HCT116 (cell line): ENCODE measurements around the gene INTS3. TPM values are rescaled to one million over a fixed set of nuclear protein-coding genes. Genes with fewer than 3 reads are reported as not detected.

Experiments
- ATAC-seq: fragments of 200-7000 bp; cut with Tn5 transposase; 2 replicates; pipeline ENCODE4 v1.9.1; 2020; ENCODE audit warnings: mild to moderate bottlenecking, moderate library complexity
- BruUV-seq: library from RNA; stranded (reverse); fragments of 400-500 nt; replicated peaks from 2 replicates; lab custom pipeline; 2021; lab: Mats Ljungman, UMichigan
- CTCF ChIA-PET: fragments of 300-600 bp; sonication (Branson Sonifier 250); formaldehyde crosslinking; loops from one replicate; lab custom pipeline; 2021; ENCODE audit warnings: antibody characterized with exemption; lab: Charles Lee
- POLR2A ChIA-PET: fragments of 300-600, 350-600 bp; sonication (Branson Sonifier 250); formaldehyde crosslinking; loops from one replicate; lab custom pipeline; 2021; ENCODE audit warnings: antibody characterized with exemption; lab: Charles Lee
- RAD21 ChIA-PET, 2 experiments: fragments of 300-600 bp; sonication (Branson Sonifier 250); formaldehyde crosslinking; loops; one replicate each; lab custom pipeline; 2023; ENCODE audit warnings: low total read pairs in 2 of 2; ENCODE audit not compliant: uncharacterized antibody in 2 of 2, unreplicated experiment in 2 of 2, low non-redundant PET in 1 of 2; lab: Charles Lee
- DNase-seq: peaks from one replicate; pipeline ENCODE4 v3.0.0-alpha.2; 2010; ENCODE audit warnings: low read depth, low spot score
- H2AFZ ChIP-seq: fragments of 200-600 bp; shearing (Covaris generic), sonication (generic); 2 replicates; pipeline ENCODE4 v1.6.1; 2017; ENCODE audit warnings: low read depth, mixed run types, mixed read lengths, antibody characterized with exemption, low read length; ENCODE audit not compliant: poor library complexity, severe bottlenecking
- H3K27ac ChIP-seq: 2 replicates; pipeline ENCODE4 v1.5.1; 2012; ENCODE audit warnings: low read depth, low read length
- H3K27me3 ChIP-seq: fragments of 200-600 bp; sonication (generic); 2 replicates; pipeline ENCODE4 v1.6.1; 2016; ENCODE audit warnings: mixed run types, low read length, mixed read lengths; ENCODE audit not compliant: insufficient read depth
- H3K36me3 ChIP-seq, 2 experiments: fragments of 200-500 bp in 1 of 2; fragments of 200-600 bp in 1 of 2; sonication (Bioruptor generic) in 1 of 2; sonication (generic) in 1 of 2; 2 replicates each; pipeline versions ENCODE4 v1.5.1 to v1.6.1; 2014 to 2016; ENCODE audit warnings: low read length in 2 of 2, inconsistent platforms in 1 of 2, mixed read lengths in 1 of 2, mixed run types in 1 of 2; ENCODE audit not compliant: insufficient read depth in 2 of 2, control insufficient read depth in 1 of 2
- H3K4me1 ChIP-seq, 2 experiments: fragments of 200-600 bp in 1 of 2; sonication (generic) in 1 of 2; 2 replicates each; pipeline versions ENCODE4 v1.5.1 to v1.6.1; 2012 to 2017; ENCODE audit warnings: low read length in 2 of 2, inconsistent platforms in 1 of 2, mild to moderate bottlenecking in 1 of 2, mixed read lengths in 1 of 2, mixed run types in 1 of 2, moderate library complexity in 1 of 2; ENCODE audit not compliant: insufficient read depth in 2 of 2, control insufficient read depth in 1 of 2
- H3K4me2 ChIP-seq: fragments of 200-600 bp; sonication (generic); 2 replicates; pipeline ENCODE4 v1.6.1; 2017; ENCODE audit warnings: mixed run types, low read length, mixed read lengths
- H3K4me3 ChIP-seq, 2 experiments: fragments of 200-600 bp in 1 of 2; sonication (generic) in 1 of 2; replicated peaks in 1 of 2; 2 replicates each; pipeline ENCODE4 v1.5.1; 2011 to 2016; ENCODE audit warnings: low read length in 2 of 2, control low read depth in 1 of 2, low read depth in 1 of 2, mild to moderate bottlenecking in 1 of 2, mixed read lengths in 1 of 2, mixed run types in 1 of 2
- H3K79me2 ChIP-seq: fragments of 200-600 bp; sonication (generic); 2 replicates; pipeline ENCODE4 v1.6.1; 2017; ENCODE audit warnings: mild to moderate bottlenecking, mixed run types, low read length, moderate library complexity, mixed read lengths; ENCODE audit not compliant: insufficient read depth
- H3K9ac ChIP-seq: fragments of 200-600 bp; sonication (generic); 2 replicates; pipeline ENCODE4 v1.6.1; 2016; ENCODE audit warnings: low read length, mixed read lengths
- H3K9me2 ChIP-seq: fragments of 200-600 bp; sonication (generic), shearing (Covaris generic); 2 replicates; pipeline ENCODE4 v1.6.1; 2017; ENCODE audit warnings: mixed run types, mild to moderate bottlenecking, moderate library complexity; ENCODE audit not compliant: insufficient read depth
- H3K9me3 ChIP-seq, 2 experiments: fragments of 200-500 bp in 1 of 2; fragments of 200-600 bp in 1 of 2; sonication (Bioruptor generic) in 1 of 2; sonication (generic) in 1 of 2; 2 replicates each; pipeline ENCODE4 v1.6.1; 2014 to 2017; ENCODE audit warnings: low read length in 2 of 2, mixed read lengths in 2 of 2, inconsistent platforms in 1 of 2, low read depth in 1 of 2, mild to moderate bottlenecking in 1 of 2, mixed run types in 1 of 2, moderate library complexity in 1 of 2; ENCODE audit not compliant: control insufficient read depth in 1 of 2, insufficient read depth in 1 of 2
- H4K20me1 ChIP-seq: fragments of 200-600 bp; sonication (generic), shearing (Covaris generic); 2 replicates; pipeline ENCODE4 v1.6.1; 2017; ENCODE audit warnings: mixed run types, mild to moderate bottlenecking, moderate library complexity; ENCODE audit not compliant: insufficient read depth
- CEBPB ChIP-seq: IDR thresholded peaks from 2 replicates; pipeline ENCODE4 v1.6.1; 2012; ENCODE audit warnings: low read depth
- CTCF ChIP-seq, 3 experiments: fragments of 200-600 bp in 1 of 3; sonication (generic) in 1 of 3; IDR thresholded peaks in 2 of 3; conservative IDR thresholded peaks in 1 of 3; 2 replicates each; pipeline ENCODE4 v1.5.1; 2012 to 2017; ENCODE audit warnings: low read depth in 2 of 3, low read length in 2 of 3, antibody characterized with exemption in 1 of 3, borderline replicate concordance in 1 of 3, control low read depth in 1 of 3, mild to moderate bottlenecking in 1 of 3, mixed read lengths in 1 of 3, mixed run types in 1 of 3, moderate library complexity in 1 of 3; ENCODE audit not compliant: insufficient read depth in 1 of 3
- EZH2 ChIP-seq: fragments of 200-600 bp; sonication (generic); IDR thresholded peaks from 2 replicates; pipeline ENCODE4 v1.6.1; 2017; ENCODE audit warnings: antibody characterized with exemption, mixed run types
- JUND ChIP-seq: IDR thresholded peaks from 2 replicates; pipeline ENCODE4 v1.6.1; 2012
- SP1 ChIP-seq: IDR thresholded peaks from 2 replicates; pipeline ENCODE4 v1.6.1; 2012; ENCODE audit warnings: low read depth
- SRF ChIP-seq: IDR thresholded peaks from 2 replicates; pipeline ENCODE4 v1.6.1; 2012; ENCODE audit warnings: low read depth
- TCF7L2 ChIP-seq: IDR thresholded peaks from 2 replicates; pipeline ENCODE4 v1.7.0; 2011; ENCODE audit warnings: borderline replicate concordance, inconsistent platforms; ENCODE audit not compliant: insufficient read depth, insufficient read length; ENCODE audit errors: extremely low read depth
- YY1 ChIP-seq: IDR thresholded peaks from 2 replicates; pipeline ENCODE4 v1.6.1; 2011; ENCODE audit warnings: low read length, low read depth, moderate library complexity, mild to moderate bottlenecking; ENCODE audit not compliant: insufficient replicate concordance; ENCODE audit errors: extremely low read depth
- ZFX ChIP-seq: fragments of 450-650 bp; IDR thresholded peaks from 2 replicates; pipeline ENCODE4 v1.6.1; 2017
- ZNF274 ChIP-seq: fragments of 200-500 bp; sonication (Bioruptor generic); IDR thresholded peaks from 2 replicates; pipeline ENCODE4 v1.6.1; 2014; ENCODE audit warnings: mild to moderate bottlenecking, low read depth, low read length, inconsistent platforms
- intact Hi-C: fragments of 100-400 bp; cut with micrococcal nuclease; formaldehyde crosslinking; loops from 2 replicates; pipeline ENCODE4 v1.10.0; 2022
- total RNA-seq: library from RNA; stranded (reverse); gene quantifications from one replicate; pipeline ENCODE4 v1.2.1, GENCODE V29; 2021; ENCODE audit not compliant: unreplicated experiment
- TF ChIP-seq, protein P1 (sequence below): IDR thresholded peaks from 2 replicates; pipeline ENCODE4 v1.6.1; 2011; ENCODE audit warnings: mild to moderate bottlenecking, low read length, moderate library complexity; ENCODE audit not compliant: insufficient replicate concordance; ENCODE audit errors: extremely low read depth

The INTS3 gene
- total RNA-seq, 1 experiment from 2014 or later = 47.6 TPM

GRCh38 chr1:153799016-153799415, 71.2 kb downstream of the INTS3 start:
- intact Hi-C loops = loop anchor here (5.0 kb wide), 1 partner anchor 168 kb away; the partner anchor contains the start of gene CREB3L4
- Histone ChIP-seq H3K4me1 (no peaks in the 10 kb centered on the region), H3K9me2 (no peaks in the 10 kb centered on the region), H3K27me3 (no peaks in the 10 kb centered on the region), H3K27ac (no peak overlapping the region), H4K20me1 (no peaks in the 10 kb centered on the region), H3K36me3 (no peaks in the 10 kb centered on the region), H3K4me2 (no peak overlapping the region), H3K79me2 (no peaks in the 10 kb centered on the region), H3K9ac (no peak overlapping the region), H3K9me3 (no peaks in the 10 kb centered on the region), H3K4me3 (no peak overlapping the region), H2AFZ (no peak overlapping the region)
- ChIA-PET CTCF (interaction anchor here (1.7 kb wide), 1 partner anchor 168 kb away, joined by 4 read pairs; the partner anchor contains the start of gene CREB3L4), POLR2A (interaction anchor here (1.6 kb wide), 1 partner anchor 191 kb away, joined by 5 read pairs; no protein-coding TSS in a partner anchor), RAD21 (interaction anchor here in 1 of 2 experiments (1.0 kb wide), 1 partner anchor 148 kb away, joined by 3 read pairs; the partner anchor contains the start of gene DENND4B)
- DNase-seq = no peak
- no peak for ATAC-seq
- no TSS peak for BruUV-seq
- TF ChIP-seq JUND (no peak), EZH2 (no peak), CEBPB (no peak), ZNF274 (no peak), CTCF (IDR thresholded peaks at IDR 0.05 in 2 of 3, conservative IDR thresholded peaks at IDR 0.05 in 1 of 3; ENCODE audit: borderline replicate concordance in 1 of 3, insufficient read depth in 1 of 3, low read depth in 2 of 3, low read length in 2 of 3) (no peak), ZFX (no peak), YY1 (no peak), SRF (no peak), TCF7L2 (no peak), SP1 (no peak)
- TF ChIP-seq, protein P1, sequence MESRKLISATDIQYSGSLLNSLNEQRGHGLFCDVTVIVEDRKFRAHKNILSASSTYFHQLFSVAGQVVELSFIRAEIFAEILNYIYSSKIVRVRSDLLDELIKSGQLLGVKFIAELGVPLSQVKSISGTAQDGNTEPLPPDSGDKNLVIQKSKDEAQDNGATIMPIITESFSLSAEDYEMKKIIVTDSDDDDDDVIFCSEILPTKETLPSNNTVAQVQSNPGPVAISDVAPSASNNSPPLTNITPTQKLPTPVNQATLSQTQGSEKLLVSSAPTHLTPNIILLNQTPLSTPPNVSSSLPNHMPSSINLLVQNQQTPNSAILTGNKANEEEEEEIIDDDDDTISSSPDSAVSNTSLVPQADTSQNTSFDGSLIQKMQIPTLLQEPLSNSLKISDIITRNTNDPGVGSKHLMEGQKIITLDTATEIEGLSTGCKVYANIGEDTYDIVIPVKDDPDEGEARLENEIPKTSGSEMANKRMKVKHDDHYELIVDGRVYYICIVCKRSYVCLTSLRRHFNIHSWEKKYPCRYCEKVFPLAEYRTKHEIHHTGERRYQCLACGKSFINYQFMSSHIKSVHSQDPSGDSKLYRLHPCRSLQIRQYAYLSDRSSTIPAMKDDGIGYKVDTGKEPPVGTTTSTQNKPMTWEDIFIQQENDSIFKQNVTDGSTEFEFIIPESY = no peak
